ENCODE data around the gene ZIC1. TPM values are rescaled to one million over a fixed set of nuclear protein-coding genes. Genes with fewer than 3 reads are reported as not detected.

ZIC1 gene
- total and polyA plus RNA-seq, 9 of the 15 experiments (the other 6 are each of a cell fraction or from before 2014, with no cell fraction given), result 0.21 to 0.42 TPM; not detected in 7

GRCh38 chr3:147449669-147450068 lies 40.5 kb downstream of the ZIC1 start:
- Histone ChIP-seq H3K4me3 (no peak overlapping the region), H2AFZ (ENCODE audit: low read depth, low read length) (no peak overlapping the region), H3K36me3 (ENCODE audit: control insufficient read depth, insufficient read depth, low read length) (no peaks in the 10 kb centered on the region), H4K20me1 (replicated peaks; ENCODE audit: control insufficient read depth, insufficient read depth, low read length) (no peaks in the 10 kb centered on the region), H3K4me2 (ENCODE audit: insufficient read depth, low read length) (no peak overlapping the region), H3K9ac (ENCODE audit: insufficient read depth in 1 of 2, low read depth in 2 of 2, low read length in 2 of 2) (no peak overlapping the region), H3K4me1 (replicated peaks in 1 of 2; ENCODE audit: control insufficient read depth in 2 of 2, insufficient read depth in 2 of 2, low read length in 2 of 2) (no peaks in the 10 kb centered on the region), H3K27ac (ENCODE audit: extremely low read depth, low read depth, low read length) (no peak overlapping the region), H3K27me3 (ENCODE audit: control insufficient read depth in 2 of 2, insufficient read depth in 2 of 2, low read length in 2 of 2) (no peaks in the 10 kb centered on the region), H3K9me1 (ENCODE audit: control insufficient read depth, insufficient read depth, low read length) (no peaks in the 10 kb centered on the region), H3K79me2 (ENCODE audit: control insufficient read depth, insufficient read depth, low read length) (no peaks in the 10 kb centered on the region), H3K9me3 (replicated peaks; ENCODE audit: control insufficient read depth, insufficient read depth, low read depth, low read length) (no peaks in the 10 kb centered on the region)
- no peak for ATAC-seq
- POLR2A ChIA-PET, result no interaction called here
- in situ Hi-C loops (cut with MboI) (no loop called here), intact Hi-C loops (cut with micrococcal nuclease) (no loop called here)
- no peak for TF ChIP-seq MAFK (IDR thresholded peaks at IDR 0.05; ENCODE audit: low read length)
- TF ChIP-seq CEBPG (CRISPR knock-in tag; IDR thresholded peaks at IDR 0.05), result no peak
- TF ChIP-seq CEBPG (tag; conservative IDR thresholded peaks at IDR 0.05 in 1 of 2, IDR thresholded peaks at IDR 0.05 in 1 of 2), result no peak
- no peak for TF ChIP-seq TBL1XR1 (IDR thresholded peaks at IDR 0.05; ENCODE audit: low read length in 2 of 2)
- no peak for FAIRE-seq
- BruUV-seq (replicated peaks), result no TSS peak
- CTCF ChIA-PET (ENCODE audit: low intra/inter-chr PET ratio), result no interaction called here
- DNase-seq (ENCODE audit: extremely low read depth in 1 of 4, low spot score in 3 of 4), result no peak
- 0% methylated on average over 3 of the region's 3 CpGs for WGBS (ENCODE audit: insufficient coverage, low coverage, missing lambda C conversion rate)

GRCh38 chr3:147458995-147459704 lies 50.0 kb downstream of the ZIC1 start:
- Histone ChIP-seq H3K9me1 (ENCODE audit: control insufficient read depth, insufficient read depth, low read length) (no peaks in the 10 kb centered on the region), H3K27ac (ENCODE audit: extremely low read depth, low read depth, low read length) (no peak overlapping the region), H3K4me2 (ENCODE audit: insufficient read depth, low read length) (no peak overlapping the region), H3K4me1 (replicated peaks in 1 of 2; ENCODE audit: control insufficient read depth in 2 of 2, insufficient read depth in 2 of 2, low read length in 2 of 2) (no peaks in the 10 kb centered on the region), H4K20me1 (replicated peaks; ENCODE audit: control insufficient read depth, insufficient read depth, low read length) (no peaks in the 10 kb centered on the region), H2AFZ (ENCODE audit: low read depth, low read length) (no peak overlapping the region), H3K79me2 (ENCODE audit: control insufficient read depth, insufficient read depth, low read length) (no peaks in the 10 kb centered on the region), H3K36me3 (ENCODE audit: control insufficient read depth, insufficient read depth, low read length) (no peaks in the 10 kb centered on the region), H3K4me3 (no peak overlapping the region), H3K9ac (ENCODE audit: insufficient read depth in 1 of 2, low read depth in 2 of 2, low read length in 2 of 2) (no peak overlapping the region), H3K27me3 (ENCODE audit: control insufficient read depth in 2 of 2, insufficient read depth in 2 of 2, low read length in 2 of 2) (no peaks in the 10 kb centered on the region), H3K9me3 (replicated peaks; ENCODE audit: control insufficient read depth, insufficient read depth, low read depth, low read length) (peaks cover 2% of the 10 kb centered on the region)
- FAIRE-seq, result no peak
- intact Hi-C loops (cut with micrococcal nuclease), result no loop called here
- DNase-seq (ENCODE audit: extremely low read depth in 1 of 4, low spot score in 3 of 4), result no peak
- POLR2A ChIA-PET, result no interaction called here
- WGBS (ENCODE audit: insufficient coverage, low coverage, missing lambda C conversion rate), result 0% methylated on average over 1 of the region's 1 CpG
- BruUV-seq (replicated peaks), result no TSS peak
- CTCF ChIA-PET (ENCODE audit: low intra/inter-chr PET ratio), result no interaction called here
- in situ Hi-C loops (cut with MboI), result no loop called here
- ATAC-seq, result no peak
- TF ChIP-seq ZFP1 (CRISPR knock-in tag; IDR thresholded peaks at IDR 0.05), result no peak
- TF ChIP-seq CSDE1 (IDR thresholded peaks at IDR 0.05), result no peak
- no peak for TF ChIP-seq NFYB (IDR thresholded peaks at IDR 0.05; ENCODE audit: extremely low read depth, insufficient read length)
- TF ChIP-seq E2F4 (CRISPR knock-in tag; IDR thresholded peaks at IDR 0.05; ENCODE audit: low read depth), result no peak
- no peak for TF ChIP-seq TGIF2 (CRISPR knock-in tag; IDR thresholded peaks at IDR 0.05)
- no peak for TF ChIP-seq RBM39 (optimal IDR thresholded peaks at IDR 0.05; ENCODE audit: low read depth, low read length)
- no peak for TF ChIP-seq DMBX1 (CRISPR knock-in tag; IDR thresholded peaks at IDR 0.05; ENCODE audit: borderline replicate concordance)
- TF ChIP-seq ZKSCAN3 (CRISPR knock-in tag; IDR thresholded peaks at IDR 0.05), result no peak
- no peak for TF ChIP-seq TCF7L2 (IDR thresholded peaks at IDR 0.05; ENCODE audit: low read depth, low read length)
- no peak for TF ChIP-seq ZBTB5 (IDR thresholded peaks at IDR 0.05)
- TF ChIP-seq NFE2 (IDR thresholded peaks at IDR 0.05; ENCODE audit: low read depth), result no peak
